Liver (tissue), 3 donors: ENCODE data around the gene ITIH5.

Experiments
- EGR1 ChIP-seq, 2 donors: IDR thresholded peaks; 2 replicates each; pipeline ENCODE4 v1.6.1; 2016 to 2018; ENCODE audit warnings: antibody characterized with exemption in 2 of 2, low read depth in 2 of 2
- FOXA1 ChIP-seq: IDR thresholded peaks from 2 replicates; pipeline ENCODE4 v1.6.1; 2016; ENCODE audit warnings: antibody characterized with exemption
- HNF4G ChIP-seq: IDR thresholded peaks from 2 replicates; pipeline ENCODE4 v1.6.1; 2016; ENCODE audit warnings: antibody characterized with exemption
- REST ChIP-seq: IDR thresholded peaks from 2 replicates; pipeline ENCODE4 v1.6.1; 2016; ENCODE audit warnings: antibody characterized with exemption, mild to moderate bottlenecking
- TAF1 ChIP-seq: conservative IDR thresholded peaks from 2 replicates; pipeline ENCODE4 v1.6.1; 2016; ENCODE audit warnings: antibody characterized with exemption, mild to moderate bottlenecking
- YY1 ChIP-seq: IDR thresholded peaks from 2 replicates; pipeline ENCODE4 v1.6.1; 2016; ENCODE audit warnings: antibody characterized with exemption, mild to moderate bottlenecking
- TF ChIP-seq, protein P1 (sequence below): IDR thresholded peaks from 2 replicates; pipeline ENCODE4 v1.6.1; 2016; ENCODE audit warnings: antibody characterized with exemption
- TF ChIP-seq, protein P2 (sequence below): fragments of 150-350 bp; IDR thresholded peaks from 2 replicates; pipeline ENCODE4 v1.5.1; 2017; ENCODE audit warnings: improper control_type of control experiment, low read depth, low read length; ENCODE audit not compliant: missing input control
- TF ChIP-seq, protein P3 (sequence below): IDR thresholded peaks from 2 replicates; pipeline ENCODE4 v1.6.1; 2016; ENCODE audit warnings: antibody characterized with exemption
- TF ChIP-seq, protein P4 (sequence below): IDR thresholded peaks from 2 replicates; pipeline ENCODE4 v1.6.1; 2016; ENCODE audit warnings: antibody characterized with exemption
- donor health status: healthy.
- donor health status: healthy.

GRCh38 chr10:7704071-7705016 lies 37.6 kb upstream of the ITIH5 start:
- TF ChIP-seq, protein P1, sequence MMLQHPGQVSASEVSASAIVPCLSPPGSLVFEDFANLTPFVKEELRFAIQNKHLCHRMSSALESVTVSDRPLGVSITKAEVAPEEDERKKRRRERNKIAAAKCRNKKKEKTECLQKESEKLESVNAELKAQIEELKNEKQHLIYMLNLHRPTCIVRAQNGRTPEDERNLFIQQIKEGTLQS: no peak
- no peak for TF ChIP-seq EGR1 (IDR thresholded peaks at IDR 0.05; ENCODE audit: low read depth in 2 of 2)
- TF ChIP-seq, protein P2, sequence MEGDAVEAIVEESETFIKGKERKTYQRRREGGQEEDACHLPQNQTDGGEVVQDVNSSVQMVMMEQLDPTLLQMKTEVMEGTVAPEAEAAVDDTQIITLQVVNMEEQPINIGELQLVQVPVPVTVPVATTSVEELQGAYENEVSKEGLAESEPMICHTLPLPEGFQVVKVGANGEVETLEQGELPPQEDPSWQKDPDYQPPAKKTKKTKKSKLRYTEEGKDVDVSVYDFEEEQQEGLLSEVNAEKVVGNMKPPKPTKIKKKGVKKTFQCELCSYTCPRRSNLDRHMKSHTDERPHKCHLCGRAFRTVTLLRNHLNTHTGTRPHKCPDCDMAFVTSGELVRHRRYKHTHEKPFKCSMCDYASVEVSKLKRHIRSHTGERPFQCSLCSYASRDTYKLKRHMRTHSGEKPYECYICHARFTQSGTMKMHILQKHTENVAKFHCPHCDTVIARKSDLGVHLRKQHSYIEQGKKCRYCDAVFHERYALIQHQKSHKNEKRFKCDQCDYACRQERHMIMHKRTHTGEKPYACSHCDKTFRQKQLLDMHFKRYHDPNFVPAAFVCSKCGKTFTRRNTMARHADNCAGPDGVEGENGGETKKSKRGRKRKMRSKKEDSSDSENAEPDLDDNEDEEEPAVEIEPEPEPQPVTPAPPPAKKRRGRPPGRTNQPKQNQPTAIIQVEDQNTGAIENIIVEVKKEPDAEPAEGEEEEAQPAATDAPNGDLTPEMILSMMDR: no peak
- TF ChIP-seq, protein P3, sequence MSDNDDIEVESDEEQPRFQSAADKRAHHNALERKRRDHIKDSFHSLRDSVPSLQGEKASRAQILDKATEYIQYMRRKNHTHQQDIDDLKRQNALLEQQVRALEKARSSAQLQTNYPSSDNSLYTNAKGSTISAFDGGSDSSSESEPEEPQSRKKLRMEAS: no peak
- no peak for TF ChIP-seq YY1
- no peak for TF ChIP-seq REST
- TF ChIP-seq FOXA1: no peak
- no peak for TF ChIP-seq HNF4G
- TF ChIP-seq TAF1: no peak
- TF ChIP-seq, protein P4, sequence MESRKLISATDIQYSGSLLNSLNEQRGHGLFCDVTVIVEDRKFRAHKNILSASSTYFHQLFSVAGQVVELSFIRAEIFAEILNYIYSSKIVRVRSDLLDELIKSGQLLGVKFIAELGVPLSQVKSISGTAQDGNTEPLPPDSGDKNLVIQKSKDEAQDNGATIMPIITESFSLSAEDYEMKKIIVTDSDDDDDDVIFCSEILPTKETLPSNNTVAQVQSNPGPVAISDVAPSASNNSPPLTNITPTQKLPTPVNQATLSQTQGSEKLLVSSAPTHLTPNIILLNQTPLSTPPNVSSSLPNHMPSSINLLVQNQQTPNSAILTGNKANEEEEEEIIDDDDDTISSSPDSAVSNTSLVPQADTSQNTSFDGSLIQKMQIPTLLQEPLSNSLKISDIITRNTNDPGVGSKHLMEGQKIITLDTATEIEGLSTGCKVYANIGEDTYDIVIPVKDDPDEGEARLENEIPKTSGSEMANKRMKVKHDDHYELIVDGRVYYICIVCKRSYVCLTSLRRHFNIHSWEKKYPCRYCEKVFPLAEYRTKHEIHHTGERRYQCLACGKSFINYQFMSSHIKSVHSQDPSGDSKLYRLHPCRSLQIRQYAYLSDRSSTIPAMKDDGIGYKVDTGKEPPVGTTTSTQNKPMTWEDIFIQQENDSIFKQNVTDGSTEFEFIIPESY: no peak
